Kidney (tissue), 14 donors: Measurements from ENCODE around the gene PCID2. TPM values are rescaled to one million over a fixed set of nuclear protein-coding genes. Genes with fewer than 3 reads are reported as not detected.

Experiments used
- DNase-seq, 5 donors: peaks; one replicate each; pipeline ENCODE4 v3.0.0-alpha.2; 2013 to 2020
- FAIRE-seq: peaks from 2 replicates; lab custom pipeline; 2012; peaks lifted over from hg19 to GRCh38; lab: Jason Lieb, UNC
- H3K27ac ChIP-seq, 2 donors: one replicate each; pipeline ENCODE4 v1.7.0; 2013; ENCODE audit warnings: low read depth in 2 of 2, low read length in 2 of 2, inconsistent platforms in 1 of 2
- H3K27me3 ChIP-seq: one replicate; pipeline ENCODE4 v1.7.1; 2013; ENCODE audit warnings: low read length, inconsistent platforms; ENCODE audit not compliant: control insufficient read depth, insufficient read depth
- H3K36me3 ChIP-seq, 3 donors: one replicate each; pipeline versions ENCODE4 v1.7.0 to v1.7.1; 2013; ENCODE audit warnings: low read length in 3 of 3, control low read depth in 1 of 3, inconsistent platforms in 1 of 3; ENCODE audit not compliant: insufficient read depth in 3 of 3, control insufficient read depth in 2 of 3
- H3K4me1 ChIP-seq, 3 donors: one replicate each; pipeline versions ENCODE4 v1.7.0 to v1.7.1; 2013; ENCODE audit warnings: low read length in 3 of 3, inconsistent platforms in 1 of 3, low read depth in 1 of 3; ENCODE audit not compliant: control insufficient read depth in 2 of 3, insufficient read depth in 2 of 3
- H3K4me3 ChIP-seq, 3 donors: one replicate each; pipeline versions ENCODE4 v1.7.0 to v1.8.1; 2013; ENCODE audit warnings: low read length in 3 of 3, control low read depth in 1 of 3, inconsistent platforms in 1 of 3
- H3K9ac ChIP-seq, 3 donors: one replicate each; pipeline versions ENCODE4 v1.7.0 to v1.7.1; 2013; ENCODE audit warnings: low read length in 3 of 3, control low read depth in 1 of 3, inconsistent platforms in 1 of 3
- H3K9me3 ChIP-seq, 3 donors: one replicate each; pipeline versions ENCODE4 v1.7.0 to v1.7.1; 2013; ENCODE audit warnings: low read length in 3 of 3, control low read depth in 1 of 3, inconsistent platforms in 1 of 3; ENCODE audit not compliant: control insufficient read depth in 2 of 3, insufficient read depth in 1 of 3
- intact Hi-C: fragments of 100-400 bp; cut with DNase I; formaldehyde crosslinking; loops from one replicate; pipeline ENCODE4 v1.11.1; 2022
- polyA plus RNA-seq: library from polyadenylated mRNA; stranded (reverse); fragments of 350-450 nt; fragmentation: Illumina TruSeq; extraction: RNeasy Lipid Tissue Mini Kit (QIAGEN cat#74804); gene quantifications from one replicate; pipeline ENCODE4 v1.2.3, GENCODE V29; 2014; ENCODE audit warnings: low read depth, low replicate concordance; ENCODE audit not compliant: insufficient read depth
- total RNA-seq: library from RNA; stranded (reverse); fragmentation: NEBNext Ultra II Directional; extraction: Animal tissue kit (Norgen Biotek cat#: 25700); gene quantifications from one replicate; pipeline ENCODE4 v1.2.1, GENCODE V29; 2021
- TF ChIP-seq, protein P1 (sequence below): IDR thresholded peaks from 3 replicates; pipeline ENCODE4 v1.5.1; 2012; ENCODE audit warnings: mild to moderate bottlenecking, moderate library complexity, borderline replicate concordance; ENCODE audit not compliant: insufficient read depth; ENCODE audit errors: extremely low read depth
- donor health status: control.
- donor health status: control.
- donor health status: control.
- donor health status: control.
- donor health status: control.
- donor health status: DM: yes; HTN: yes; CAD: no.
- donor health status: Normal renal cell carcinoma (clear cell type).

The PCID2 gene
- total and polyA plus RNA-seq, 2 donors from 2014 or later, result 22.9 to 34.9 TPM

DNA sequence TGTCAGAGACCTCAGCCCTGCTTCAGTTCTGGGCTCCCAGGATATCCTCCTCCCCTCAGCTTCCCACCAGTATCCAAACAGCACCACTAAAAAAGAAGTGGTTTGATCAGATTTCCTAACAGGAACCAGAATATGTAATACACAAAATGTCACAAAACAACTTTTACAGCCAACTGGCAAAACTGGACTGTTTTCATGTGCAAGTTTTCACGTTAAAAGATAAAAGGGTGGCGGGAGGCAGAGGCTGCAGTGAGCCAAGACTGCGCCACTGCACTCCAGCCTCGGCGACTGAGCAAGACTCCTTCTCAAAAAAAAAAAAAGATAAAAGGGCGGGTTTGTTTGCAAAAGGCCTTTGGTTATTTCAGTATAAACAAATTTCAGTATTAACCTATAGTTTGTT lies 13.1 kb downstream of the PCID2 start:
- Histone ChIP-seq H3K27me3 (no peaks in the 10 kb centered on the region), H3K27ac (no peak overlapping the region), H3K9me3 (no peaks in the 10 kb centered on the region), H3K9ac (no peak overlapping the region), H3K4me3 (no peak overlapping the region), H3K36me3 (peaks cover 16 to 59% (median 31%) of the 10 kb centered on the region in 3 donors), H3K4me1 (no peaks in the 10 kb centered on the region)
- intact Hi-C loops, result no loop called here
- TF ChIP-seq, protein P1, sequence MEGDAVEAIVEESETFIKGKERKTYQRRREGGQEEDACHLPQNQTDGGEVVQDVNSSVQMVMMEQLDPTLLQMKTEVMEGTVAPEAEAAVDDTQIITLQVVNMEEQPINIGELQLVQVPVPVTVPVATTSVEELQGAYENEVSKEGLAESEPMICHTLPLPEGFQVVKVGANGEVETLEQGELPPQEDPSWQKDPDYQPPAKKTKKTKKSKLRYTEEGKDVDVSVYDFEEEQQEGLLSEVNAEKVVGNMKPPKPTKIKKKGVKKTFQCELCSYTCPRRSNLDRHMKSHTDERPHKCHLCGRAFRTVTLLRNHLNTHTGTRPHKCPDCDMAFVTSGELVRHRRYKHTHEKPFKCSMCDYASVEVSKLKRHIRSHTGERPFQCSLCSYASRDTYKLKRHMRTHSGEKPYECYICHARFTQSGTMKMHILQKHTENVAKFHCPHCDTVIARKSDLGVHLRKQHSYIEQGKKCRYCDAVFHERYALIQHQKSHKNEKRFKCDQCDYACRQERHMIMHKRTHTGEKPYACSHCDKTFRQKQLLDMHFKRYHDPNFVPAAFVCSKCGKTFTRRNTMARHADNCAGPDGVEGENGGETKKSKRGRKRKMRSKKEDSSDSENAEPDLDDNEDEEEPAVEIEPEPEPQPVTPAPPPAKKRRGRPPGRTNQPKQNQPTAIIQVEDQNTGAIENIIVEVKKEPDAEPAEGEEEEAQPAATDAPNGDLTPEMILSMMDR, result no peak
- no peak for FAIRE-seq
- no peak for DNase-seq

DNA sequence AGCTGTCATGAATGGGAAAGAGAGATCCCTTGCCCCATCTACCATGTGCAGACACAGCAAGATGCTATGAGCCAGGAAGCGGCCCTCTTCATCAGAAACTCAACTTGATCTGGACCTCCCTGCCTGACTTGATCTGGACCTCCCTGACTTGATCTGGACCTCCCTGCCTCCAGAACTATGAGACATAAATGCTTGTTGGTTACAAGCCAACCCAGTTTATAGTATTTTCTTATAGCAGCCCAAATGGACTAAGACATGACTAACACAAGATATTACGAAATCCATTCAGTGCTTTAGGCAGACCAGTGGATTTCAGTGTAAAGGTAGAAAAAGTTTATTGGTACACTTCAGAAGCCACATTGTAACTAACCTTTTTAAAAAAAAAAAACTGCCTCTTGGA lies 15.6 kb downstream of the PCID2 start:
- Histone ChIP-seq H3K9me3 (no peaks in the 10 kb centered on the region), H3K9ac (no peak overlapping the region), H3K36me3 (peaks cover 17 to 37% (median 32%) of the 10 kb centered on the region in 3 donors), H3K27ac (no peak overlapping the region), H3K27me3 (no peaks in the 10 kb centered on the region), H3K4me1 (no peaks in the 10 kb centered on the region), H3K4me3 (no peak overlapping the region)
- FAIRE-seq (no peak), DNase-seq (no peak)
- TF ChIP-seq, protein P1, result no peak
- intact Hi-C loops, result no loop called here

DNA sequence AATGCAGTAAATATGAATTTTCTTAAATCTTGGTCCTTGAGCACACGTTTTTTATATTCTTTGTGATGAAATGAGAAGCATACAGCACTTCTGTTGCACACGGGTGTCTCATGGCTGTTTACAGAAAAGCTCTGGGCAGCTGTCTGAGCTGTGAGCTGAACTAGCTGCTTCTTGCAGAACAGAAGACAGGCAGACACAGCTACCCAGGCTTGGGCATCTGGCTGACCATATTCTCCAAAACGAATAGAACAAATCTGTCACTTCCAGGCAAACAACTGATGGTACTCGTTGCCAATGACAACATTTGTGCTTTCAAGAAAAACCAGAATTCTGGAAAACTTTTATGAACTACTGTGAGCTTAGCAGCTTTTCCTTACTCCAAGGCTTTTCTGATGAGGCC lies 16.2 kb downstream of the PCID2 start:
- Histone ChIP-seq H3K9ac (no peak overlapping the region), H3K27ac (no peak overlapping the region), H3K36me3 (peaks cover 15 to 31% (median 28%) of the 10 kb centered on the region in 3 donors), H3K27me3 (no peaks in the 10 kb centered on the region), H3K9me3 (no peaks in the 10 kb centered on the region), H3K4me3 (no peak overlapping the region), H3K4me1 (no peaks in the 10 kb centered on the region)
- TF ChIP-seq, protein P1, result no peak
- FAIRE-seq, result no peak
- no peak for DNase-seq
- intact Hi-C loops, result no loop called here

DNA sequence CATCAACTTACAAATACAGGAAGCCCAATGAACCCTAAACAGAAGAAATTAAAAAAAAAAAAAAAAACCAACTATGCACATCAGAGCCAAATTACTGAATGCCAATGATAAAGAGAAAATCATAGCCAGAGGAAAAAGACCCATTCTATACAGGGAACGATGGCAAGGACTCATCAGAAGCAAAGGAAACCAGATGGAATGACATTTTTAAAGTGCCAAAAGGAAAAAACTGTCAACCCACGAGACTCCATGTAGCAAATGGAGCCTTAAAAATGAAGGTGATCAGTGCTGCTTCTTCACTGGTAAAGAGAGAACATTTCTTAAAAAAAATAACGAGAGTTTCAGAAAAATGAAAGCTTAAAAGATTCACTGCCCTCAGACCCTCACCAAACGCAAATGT lies 18.3 kb downstream of the PCID2 start:
- Histone ChIP-seq H3K4me3 (no peak overlapping the region), H3K36me3 (peaks cover 8 to 19% (median 17%) of the 10 kb centered on the region in 3 donors), H3K27me3 (no peaks in the 10 kb centered on the region), H3K9me3 (no peaks in the 10 kb centered on the region), H3K4me1 (no peaks in the 10 kb centered on the region), H3K9ac (no peak overlapping the region), H3K27ac (no peak overlapping the region)
- intact Hi-C loops, result no loop called here
- no peak for DNase-seq
- FAIRE-seq, result no peak
- TF ChIP-seq, protein P1, result no peak
